ENCODE data around the gene ELK3. TPM values are rescaled to one million over a fixed set of nuclear protein-coding genes. Genes with fewer than 3 reads are reported as not detected.

The ELK3 gene
- total RNA-seq, 1 experiment from 2014 or later: 30.9 TPM

DNA sequence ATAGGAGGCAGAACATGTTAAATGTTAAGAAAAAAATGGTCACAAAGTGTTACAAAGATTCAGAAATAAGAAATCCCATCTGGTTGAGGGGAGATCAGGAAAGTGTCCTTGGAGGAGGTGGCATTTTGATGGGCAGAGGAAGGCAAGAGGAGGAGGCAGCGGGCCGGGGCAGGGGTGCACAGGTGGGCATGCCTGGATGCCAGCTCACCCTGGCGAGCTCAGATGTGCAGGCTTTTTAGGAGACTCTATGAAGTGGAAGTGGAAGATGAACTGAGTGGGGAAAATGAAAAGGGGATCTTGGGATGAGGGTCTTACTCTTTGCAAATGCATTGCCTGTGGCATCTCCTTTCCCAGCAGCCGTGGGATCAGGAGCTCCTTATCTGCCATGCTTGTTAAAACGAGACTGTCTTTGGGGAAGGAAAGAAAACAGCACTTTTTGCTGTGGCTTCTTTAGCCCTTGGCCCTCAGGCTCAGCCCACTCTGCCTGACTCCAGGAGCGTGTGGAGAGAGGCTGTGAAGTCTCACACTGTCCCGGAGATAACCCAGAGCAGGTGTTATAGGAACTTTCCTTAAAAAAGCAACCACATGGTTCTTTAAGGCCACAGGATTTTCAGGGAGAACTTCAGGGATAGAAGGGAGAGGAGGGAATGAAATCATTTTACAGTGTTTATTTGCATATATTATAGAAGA lies 62.6 kb downstream of the ELK3 start:
- no peak for DNase-seq (ENCODE audit: low spot score)

DNA sequence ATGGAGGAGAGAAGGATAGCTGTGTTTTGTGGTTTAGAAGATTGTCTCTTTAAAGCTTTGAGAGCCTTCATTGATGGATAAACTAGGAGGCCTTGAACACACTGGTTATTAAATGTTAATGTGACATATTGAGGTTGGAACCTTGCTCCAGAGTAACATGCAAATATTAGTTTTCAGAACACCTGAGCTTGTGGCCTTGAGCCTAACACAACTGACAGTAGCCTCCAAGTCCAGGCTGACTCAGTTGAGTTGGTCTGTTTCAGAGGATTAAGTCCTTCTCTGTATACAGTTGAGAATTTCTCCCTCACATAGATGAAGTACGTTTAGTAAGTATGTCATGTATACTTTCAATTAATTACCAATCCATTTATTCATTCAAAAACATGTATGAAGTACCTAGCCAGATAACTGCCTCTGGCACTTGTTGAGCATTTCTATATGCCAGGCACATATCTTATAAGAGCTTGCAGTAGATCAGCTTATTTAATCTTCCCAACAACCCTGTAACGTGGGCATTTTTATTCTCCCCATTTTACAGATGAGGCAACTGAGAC lies 63.5 kb downstream of the ELK3 start:
- DNase-seq (ENCODE audit: low spot score): no peak

DNA sequence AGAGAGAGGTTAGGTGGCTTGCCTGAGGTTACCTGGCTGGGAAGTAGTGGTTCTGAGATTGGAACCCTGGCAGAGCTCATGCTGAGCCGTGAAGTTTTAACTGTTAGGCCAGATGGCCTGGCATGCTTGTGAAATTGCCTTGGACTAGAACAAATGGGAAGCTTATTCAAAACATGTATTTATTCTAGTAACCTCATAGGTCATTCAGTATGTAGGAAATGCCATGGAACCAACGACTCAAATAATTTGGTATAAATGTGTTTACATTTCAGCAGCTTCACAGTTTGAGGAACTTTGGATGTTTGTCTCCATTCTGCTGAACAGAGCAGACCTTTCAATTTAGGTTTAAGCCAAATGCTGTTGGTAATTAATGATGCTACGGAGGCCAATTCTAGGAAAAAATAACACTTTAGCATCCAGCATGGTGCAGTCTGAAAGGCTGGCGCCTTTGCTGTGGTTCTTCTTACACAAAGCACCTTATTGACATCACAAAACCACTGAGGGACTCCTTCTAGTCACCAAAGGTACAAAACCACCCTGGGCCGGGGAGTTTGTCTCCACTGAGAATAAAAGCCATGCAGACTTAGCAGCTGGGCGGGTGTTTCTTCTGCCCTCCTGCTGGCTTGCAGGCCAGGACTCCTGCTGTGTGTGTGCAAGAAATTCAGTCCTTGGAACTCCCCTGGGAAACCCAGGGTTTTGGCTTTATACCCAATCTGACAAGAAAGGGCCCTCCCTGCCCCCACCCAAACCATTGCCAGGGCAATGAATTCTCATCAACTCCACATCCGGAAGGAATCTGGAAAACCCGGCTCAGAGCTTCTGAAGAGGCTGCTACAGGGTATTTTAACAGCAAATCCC lies 64.2 kb downstream of the ELK3 start:
- peak; percentile 82 for DNase-seq (ENCODE audit: low spot score)

DNA sequence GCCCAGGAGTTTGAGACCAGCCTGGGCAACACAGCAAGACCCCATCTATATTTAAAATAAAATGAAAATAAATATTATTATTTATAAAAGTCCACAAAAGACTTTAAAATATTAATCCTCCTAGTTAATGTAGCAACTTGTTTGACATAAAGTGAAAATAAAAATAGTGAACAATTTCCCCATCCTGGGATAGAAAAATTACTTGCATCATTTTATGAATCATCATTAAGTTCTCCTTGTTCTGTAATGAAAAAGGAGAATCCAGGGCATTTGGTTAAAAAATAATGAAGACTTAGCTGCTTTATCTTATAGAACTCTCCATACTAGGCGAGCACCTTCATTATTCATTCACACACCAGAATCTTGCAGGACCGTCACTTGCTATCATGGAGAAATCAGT lies 66.1 kb downstream of the ELK3 start:
- no peak for DNase-seq (ENCODE audit: low spot score)

DNA sequence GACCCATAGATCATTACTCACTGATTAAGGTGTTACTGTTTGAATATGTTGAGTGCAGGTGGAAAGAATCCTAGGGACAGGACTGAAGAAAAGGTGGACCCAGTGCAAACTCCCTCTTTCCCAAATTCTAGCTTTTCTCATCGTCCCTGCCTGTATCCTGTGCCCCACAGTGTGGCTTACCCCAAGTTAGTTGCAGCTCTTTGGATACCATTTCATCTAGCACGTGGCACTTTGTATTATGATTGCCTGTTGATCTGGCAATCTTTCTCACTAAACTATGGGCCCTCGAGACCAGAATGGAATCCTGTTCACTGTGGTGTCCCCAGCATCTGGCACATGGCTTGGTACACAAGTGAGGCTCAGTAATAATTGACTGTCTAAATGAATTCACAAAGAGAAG lies 66.5 kb downstream of the ELK3 start:
- DNase-seq (ENCODE audit: low spot score): no peak

DNA sequence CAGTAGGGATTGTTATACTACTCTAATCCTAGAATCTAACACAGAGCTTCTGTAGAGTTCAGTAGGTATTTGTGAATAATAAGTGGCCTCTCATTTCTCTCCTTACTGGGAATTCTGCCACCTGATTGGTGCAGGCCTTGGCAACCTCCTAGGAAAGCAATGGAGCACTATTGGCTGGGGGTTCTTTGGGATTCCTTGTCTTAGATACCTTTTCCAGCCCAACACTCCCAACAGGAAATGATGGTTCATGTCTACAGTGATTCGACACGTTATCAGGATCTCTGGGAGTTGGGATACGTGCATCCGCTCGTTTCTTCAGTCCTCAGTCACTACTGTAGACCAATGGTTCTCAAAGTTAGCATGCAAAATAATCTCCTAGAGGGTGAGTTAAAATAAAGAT lies 67.4 kb downstream of the ELK3 start:
- no peak for DNase-seq (ENCODE audit: low spot score)

DNA sequence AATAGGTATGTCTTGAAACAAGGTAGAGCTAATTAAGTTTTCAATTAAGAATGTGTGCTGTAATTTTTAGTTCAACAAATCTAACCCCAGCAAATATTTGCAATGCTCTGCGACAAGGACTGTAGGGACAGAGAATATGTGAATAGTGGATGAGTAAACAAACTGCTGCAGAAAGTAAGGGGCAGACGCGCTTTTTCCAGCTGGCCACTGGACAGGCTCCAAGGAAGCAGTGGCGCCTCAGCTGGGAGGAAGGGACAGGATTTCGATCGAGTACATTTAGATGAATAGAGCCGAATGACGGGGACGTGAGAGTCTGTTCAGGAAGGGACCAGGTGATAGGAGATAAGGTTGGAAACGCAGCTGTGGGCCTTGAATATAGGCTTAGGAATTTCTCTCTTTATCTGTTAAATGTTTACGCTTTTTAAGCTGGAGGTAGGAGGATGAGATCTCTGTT lies 69.3 kb downstream of the ELK3 start:
- DNase-seq (ENCODE audit: low spot score): no peak

DNA sequence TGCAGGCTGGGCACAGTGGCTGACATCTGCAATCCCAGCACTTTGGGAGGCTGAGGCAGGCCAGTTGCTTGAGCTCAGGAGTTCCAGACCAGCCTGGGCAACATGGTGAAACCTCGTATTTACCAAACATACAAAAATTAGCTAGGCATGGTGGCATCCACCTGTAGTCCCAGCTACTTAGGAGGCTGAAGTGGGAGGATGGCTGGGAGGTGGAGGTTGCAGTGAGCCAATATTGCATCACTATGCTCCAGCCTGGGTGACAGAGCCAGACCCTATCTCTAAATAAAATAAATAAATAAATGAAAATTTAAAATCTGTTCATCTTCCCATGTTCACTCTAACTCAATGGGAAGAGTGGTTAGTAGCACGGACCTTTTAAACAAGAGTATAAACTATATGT lies 71.2 kb downstream of the ELK3 start:
- no peak for DNase-seq (ENCODE audit: low spot score)

DNA sequence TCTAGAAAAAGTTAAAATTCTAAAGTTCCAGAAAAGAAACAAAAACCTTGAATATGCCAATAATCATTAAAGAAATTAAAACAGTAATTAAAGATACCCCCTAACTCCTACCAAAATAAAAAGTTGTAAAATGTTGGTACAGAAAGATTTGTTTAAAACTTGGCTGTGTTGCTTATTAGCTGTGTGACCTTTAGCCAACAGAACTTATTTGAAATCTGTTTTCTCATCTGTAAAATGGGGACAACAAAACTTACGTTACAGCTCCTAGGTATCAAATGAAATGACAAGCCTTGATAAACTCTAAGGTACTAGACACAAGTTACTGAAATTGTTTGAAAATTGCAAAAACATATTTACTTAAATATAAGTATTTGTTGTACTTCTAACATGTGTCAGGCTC lies 71.7 kb downstream of the ELK3 start:
- no peak for DNase-seq (ENCODE audit: low spot score)

DNA sequence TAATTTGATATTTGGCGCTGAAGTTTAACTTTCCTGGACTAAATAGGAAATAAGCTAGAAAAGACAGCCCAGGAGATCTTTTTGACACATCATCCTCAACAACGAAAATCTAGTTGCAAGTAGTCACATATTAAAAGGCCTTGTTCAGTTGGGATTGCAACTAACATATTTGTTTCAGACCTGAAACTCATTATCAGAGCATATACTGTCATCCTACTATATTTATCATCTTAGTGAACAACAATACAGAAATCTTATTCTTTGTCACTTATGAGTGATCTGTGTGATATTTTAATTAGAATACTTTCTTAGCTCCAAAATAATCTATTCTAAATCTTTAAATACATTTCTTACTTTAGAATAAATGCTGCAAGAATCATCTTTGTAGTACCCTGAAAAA lies 72.1 kb downstream of the ELK3 start:
- DNase-seq (ENCODE audit: low spot score): no peak

DNA sequence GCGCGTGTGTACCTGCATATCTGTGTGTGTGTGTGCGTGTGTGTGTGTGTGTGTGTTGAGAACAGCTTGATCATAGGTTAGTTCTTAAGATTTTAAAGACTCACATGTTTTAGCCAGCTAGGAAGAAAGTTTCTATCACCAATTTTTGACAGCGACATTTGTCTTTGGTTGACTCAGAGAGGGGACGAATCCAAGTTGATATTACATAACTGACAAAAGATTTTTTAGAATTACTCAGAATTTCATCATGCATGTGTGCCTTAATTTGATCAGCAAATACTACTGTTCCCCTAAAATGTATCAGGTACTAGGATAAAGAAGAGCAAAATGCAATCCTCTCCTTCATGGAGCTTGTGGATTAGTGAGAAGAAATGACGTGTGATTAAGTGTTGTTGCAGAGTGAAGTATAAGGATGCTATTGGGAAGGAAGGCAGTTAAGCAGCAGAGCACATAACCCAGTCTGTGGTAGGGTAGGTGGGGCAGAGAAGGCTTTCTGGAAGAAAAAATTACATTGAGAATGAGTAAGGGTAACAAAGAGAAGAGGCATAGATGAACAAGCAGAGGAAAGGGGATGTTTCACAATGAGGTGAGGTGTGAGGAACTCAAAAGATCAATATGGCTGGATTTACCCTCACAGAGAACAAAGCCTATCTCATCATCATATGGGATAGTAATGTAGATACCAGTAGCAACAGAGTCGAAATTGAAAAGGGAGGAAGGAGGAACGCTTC lies 77.5 kb downstream of the ELK3 start:
- no peak for DNase-seq (ENCODE audit: low spot score)

DNA sequence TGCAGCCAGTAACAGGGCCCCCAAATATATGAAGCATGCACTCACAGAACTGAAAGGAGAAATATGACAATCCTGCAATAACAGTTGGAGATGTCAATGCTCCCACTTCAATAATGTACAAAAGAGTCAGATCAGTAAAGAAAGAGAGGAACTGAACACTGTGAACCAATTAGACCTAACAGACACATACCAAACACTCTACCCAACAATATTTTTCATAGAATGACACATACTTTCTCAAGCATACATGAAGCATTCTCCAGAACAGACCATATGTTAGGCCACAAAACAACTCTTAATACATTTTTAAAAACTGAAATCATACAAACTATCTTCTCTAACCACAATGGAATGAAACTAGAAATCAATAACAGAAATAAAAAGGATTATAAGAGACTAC lies 80.2 kb downstream of the ELK3 start:
- no peak for DNase-seq (ENCODE audit: low spot score)

DNA sequence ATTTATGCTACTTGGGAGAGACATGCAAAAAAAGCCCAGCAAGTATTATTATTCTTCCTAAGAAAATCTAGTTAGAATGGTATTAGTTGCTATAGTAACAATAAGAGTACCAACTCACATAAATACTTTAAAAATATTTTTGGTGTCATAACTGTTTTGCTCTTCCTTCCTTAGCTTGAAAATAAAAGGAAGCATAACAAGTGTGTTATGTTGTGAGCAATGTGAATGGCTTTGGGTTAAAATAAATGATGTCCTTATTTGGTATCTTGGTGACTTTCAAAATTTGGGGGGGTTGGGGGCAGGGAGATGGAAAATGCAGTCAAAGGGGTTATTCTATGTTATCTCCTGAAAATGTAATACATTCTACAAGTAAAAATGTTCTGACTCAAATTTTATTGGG lies 91.0 kb downstream of the ELK3 start:
- DNase-seq (ENCODE audit: low spot score): no peak

DNA sequence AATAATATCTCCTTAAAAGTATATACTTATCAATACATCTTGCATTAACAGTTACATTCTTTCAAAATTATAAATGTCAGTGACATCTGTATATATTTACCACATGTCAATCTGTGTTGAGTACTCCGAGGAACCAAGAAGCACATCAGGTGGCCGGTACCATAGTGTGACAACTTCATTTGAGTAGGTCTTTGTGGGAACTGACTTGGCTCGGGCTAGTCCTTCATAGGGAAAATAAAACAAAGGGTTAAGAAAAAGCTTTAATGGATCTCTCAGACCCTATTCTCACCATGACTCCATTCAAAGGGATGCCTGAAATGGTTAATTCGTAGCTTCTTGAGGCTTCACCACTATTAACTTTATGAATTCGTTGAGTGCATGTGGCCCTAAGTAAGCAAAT lies 94.9 kb downstream of the ELK3 start:
- no peak for DNase-seq (ENCODE audit: low spot score)

DNA sequence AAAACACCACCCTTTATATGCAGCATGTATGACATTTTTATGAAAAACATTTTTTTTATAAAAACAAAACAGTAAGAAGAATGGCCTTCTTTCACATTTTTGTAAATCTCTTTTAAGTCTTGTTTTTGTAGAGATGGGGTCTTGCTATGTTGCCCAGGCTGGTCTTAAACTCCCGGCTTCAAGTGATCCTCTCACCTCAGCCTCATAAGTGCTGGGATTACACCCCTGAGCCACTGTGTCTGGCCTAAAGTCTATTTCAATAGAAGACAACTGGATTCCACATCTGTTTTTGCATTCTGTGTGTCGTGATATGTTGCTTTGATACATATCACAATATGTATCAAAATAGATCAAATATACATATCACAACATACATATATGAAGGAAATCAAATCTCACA lies 98.9 kb downstream of the ELK3 start:
- no peak for DNase-seq (ENCODE audit: low spot score)

DNA sequence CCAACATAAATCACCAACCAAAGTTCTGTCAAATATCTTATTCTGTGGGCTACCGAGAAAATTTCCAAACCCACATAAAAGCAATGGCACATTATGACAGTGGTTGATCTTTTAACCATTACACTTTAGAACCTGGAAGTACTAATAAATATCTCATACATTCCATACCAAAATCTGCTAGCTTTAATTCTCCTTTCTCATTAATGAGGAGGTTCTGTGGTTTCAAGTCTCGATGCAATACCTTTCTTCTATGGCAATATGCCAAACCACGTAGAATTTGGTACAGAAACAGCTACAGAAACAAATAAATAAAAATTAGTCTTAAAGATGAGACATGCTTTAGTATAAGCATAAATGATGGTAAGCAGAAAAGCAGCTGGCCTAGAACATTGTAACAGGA lies 100.7 kb downstream of the ELK3 start:
- no peak for DNase-seq (ENCODE audit: low spot score)

DNA sequence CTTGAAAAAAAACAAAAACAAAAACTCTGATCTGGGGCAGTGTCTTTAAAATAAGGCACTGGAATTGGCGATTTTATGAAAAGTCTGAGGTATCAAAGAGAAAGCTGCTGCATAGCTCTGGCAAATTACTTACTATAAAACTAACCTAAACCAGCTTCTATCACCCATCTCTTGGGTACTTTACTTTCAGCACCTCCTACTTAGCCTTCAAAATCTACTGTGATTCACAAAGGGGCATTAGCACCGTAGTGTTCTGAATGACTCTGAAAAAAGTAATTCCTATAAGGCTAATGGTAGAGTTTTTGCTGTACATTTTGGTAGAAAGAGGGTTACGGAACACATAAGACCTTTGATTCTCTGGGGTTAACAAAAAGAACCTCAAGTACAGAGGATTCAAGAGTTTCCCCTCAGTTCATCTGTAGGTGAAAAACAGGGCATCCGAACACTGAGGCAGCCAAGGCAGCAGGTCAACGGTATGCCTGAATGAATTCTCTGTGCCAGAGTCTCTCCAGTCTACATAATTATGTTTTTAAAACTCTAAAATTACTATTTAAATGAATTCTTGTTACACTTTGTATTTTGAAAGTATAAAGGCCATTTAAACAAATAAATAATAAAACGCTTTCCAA lies 101.5 kb downstream of the ELK3 start:
- DNase-seq (ENCODE audit: low spot score): no peak

DNA sequence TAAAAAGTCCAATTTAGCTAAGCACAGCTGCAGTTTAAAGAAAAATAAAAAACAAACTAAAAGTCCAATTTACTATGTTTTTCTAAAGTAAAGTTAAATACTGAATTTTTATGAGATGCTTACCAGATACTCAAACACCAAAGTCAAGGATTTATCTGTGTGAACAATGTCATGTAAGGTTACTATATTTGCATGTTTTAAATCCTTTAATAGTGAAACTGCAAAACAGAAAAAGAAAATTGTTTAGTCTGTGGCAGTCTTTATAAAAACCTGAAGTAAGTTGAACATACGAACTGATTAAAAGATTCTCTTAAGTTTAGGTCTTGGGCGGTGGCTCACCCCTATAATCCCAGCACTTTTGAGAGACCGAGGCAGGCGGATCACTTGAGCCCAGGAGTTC lies 103.3 kb downstream of the ELK3 start:
- DNase-seq (ENCODE audit: low spot score): no peak

DNA sequence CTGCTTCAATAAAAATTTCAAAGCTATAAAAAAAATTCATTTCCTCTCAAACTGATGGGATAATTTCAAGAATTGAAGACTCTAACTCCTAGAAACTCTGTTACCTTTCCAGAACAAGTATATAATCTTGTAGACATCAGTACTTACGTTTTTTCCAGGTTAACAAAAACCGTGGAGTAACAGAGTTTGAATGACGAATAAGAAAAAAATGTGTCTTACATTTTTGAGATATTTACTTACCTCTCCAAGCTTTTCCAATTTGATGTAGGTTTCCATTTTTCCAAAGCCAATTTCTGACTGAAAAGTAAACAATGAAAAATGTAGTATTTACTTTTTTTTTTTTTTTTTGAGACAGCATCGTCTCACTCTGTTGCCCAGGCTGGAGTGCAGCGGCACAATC lies 105.9 kb downstream of the ELK3 start:
- DNase-seq (ENCODE audit: low spot score): no peak

DNA sequence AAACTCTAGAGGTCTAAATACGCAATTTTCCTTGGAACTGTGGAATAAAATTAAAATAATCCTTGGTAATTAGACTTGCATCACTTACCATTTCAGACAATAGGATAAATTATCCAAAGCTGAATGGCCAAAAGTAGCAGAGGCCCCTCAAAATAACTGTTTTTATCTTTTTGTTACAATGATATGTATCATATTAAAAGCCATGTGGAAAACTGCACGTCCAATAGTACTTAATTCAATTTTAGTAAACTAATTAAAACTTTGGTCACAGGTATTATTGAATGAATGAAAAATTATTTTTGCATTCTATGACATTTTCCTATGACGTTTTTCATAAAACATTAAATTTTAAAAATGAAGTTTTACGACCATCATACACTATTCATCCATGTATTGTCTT lies 107.6 kb downstream of the ELK3 start:
- no peak for DNase-seq (ENCODE audit: low spot score)

DNA sequence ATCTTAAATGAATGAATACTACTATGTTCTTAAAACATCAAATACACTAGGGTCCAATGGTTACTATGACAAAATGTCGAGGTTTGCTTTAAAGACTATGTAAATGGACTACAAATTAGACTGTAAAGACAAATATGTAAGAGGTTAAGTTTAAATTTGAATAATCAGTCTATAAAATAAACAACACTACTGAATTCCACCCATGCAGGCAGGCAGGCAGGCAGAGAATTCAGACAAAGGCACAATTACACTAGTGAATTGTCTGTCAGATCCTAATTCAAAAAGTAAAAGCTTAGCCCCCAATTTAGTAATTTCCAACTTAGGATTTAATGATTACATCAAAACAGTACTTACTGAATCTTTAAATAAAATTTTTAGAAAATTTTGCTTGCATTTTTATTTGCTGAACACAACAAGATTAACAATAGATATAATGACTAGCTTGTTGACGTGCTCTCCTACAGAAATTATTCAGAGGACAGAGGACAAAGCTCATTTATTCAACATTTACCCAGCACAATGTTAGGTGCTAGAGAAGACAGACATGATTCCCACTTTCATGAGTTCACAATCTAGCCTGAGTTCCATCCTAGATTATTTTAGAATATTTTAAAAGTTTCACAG lies 108.6 kb downstream of the ELK3 start:
- DNase-seq (ENCODE audit: low spot score): no peak

Data from A172 (cell line).